Neural progenitor cell (in vitro differentiated cells): ENCODE results near the gene SLC26A6. TPM values are rescaled to one million over a fixed set of nuclear protein-coding genes. Genes with fewer than 3 reads are reported as not detected.

ENCODE experiments used
- DNase-seq: peaks from one replicate; pipeline ENCODE4 v3.0.0-alpha.2; 2016; ENCODE audit warnings: low spot score
- H2AFZ ChIP-seq: fragments of 200-600 bp; sonication (generic); replicated peaks from 2 replicates; pipeline ENCODE4 v1.6.1; 2016; ENCODE audit warnings: antibody characterized with exemption
- H3F3A ChIP-seq: fragments of 200-600 bp; sonication (generic); 2 replicates; pipeline ENCODE4 v1.6.1; 2016; ENCODE audit warnings: antibody characterized with exemption, low read depth
- H3K27ac ChIP-seq: fragments of 200-600 bp; sonication (generic); 2 replicates; pipeline ENCODE4 v1.5.1; 2016; ENCODE audit warnings: mild to moderate bottlenecking
- H3K27me3 ChIP-seq: fragments of 200-600 bp; sonication (generic); 2 replicates; pipeline ENCODE4 v1.6.1; 2016; ENCODE audit warnings: mild to moderate bottlenecking, moderate library complexity
- H3K36me3 ChIP-seq: fragments of 200-600 bp; sonication (generic); 2 replicates; pipeline ENCODE4 v1.5.1; 2016
- H3K4me1 ChIP-seq: fragments of 200-600 bp; sonication (generic); 2 replicates; pipeline ENCODE4 v1.6.1; 2016; ENCODE audit warnings: mixed run types
- H3K4me2 ChIP-seq: fragments of 200-600 bp; sonication (generic); 2 replicates; pipeline ENCODE4 v1.6.1; 2016
- H3K4me3 ChIP-seq: fragments of 200-600 bp; sonication (generic); 2 replicates; pipeline ENCODE4 v1.5.1; 2016
- H3K79me2 ChIP-seq: fragments of 200-600 bp; sonication (generic); 2 replicates; pipeline ENCODE4 v1.6.1; 2016; ENCODE audit warnings: low read depth
- H3K9ac ChIP-seq: fragments of 200-600 bp; sonication (generic); 2 replicates; pipeline ENCODE4 v1.6.1; 2016
- H3K9me3 ChIP-seq: fragments of 200-600 bp; sonication (generic); 2 replicates; pipeline ENCODE4 v1.5.1; 2016; ENCODE audit warnings: low read depth
- H4K20me1 ChIP-seq: fragments of 200-600 bp; sonication (generic); 2 replicates; pipeline ENCODE4 v1.6.1; 2016; ENCODE audit warnings: low read depth
- H3K27ac Mint-ChIP-seq: 3 replicates; pipeline ENCODE4 v1.8.0; 2021; ENCODE audit warnings: mixed read lengths
- H3K27me3 Mint-ChIP-seq: 2 replicates; pipeline ENCODE4 v1.8.0; 2022; ENCODE audit warnings: low read depth, mild to moderate bottlenecking, inconsistent platforms, moderate library complexity, mixed read lengths; ENCODE audit not compliant: insufficient read depth
- H3K36me3 Mint-ChIP-seq: 3 replicates; pipeline ENCODE4 v1.8.0; 2021; ENCODE audit warnings: mixed read lengths
- H3K4me1 Mint-ChIP-seq: 3 replicates; pipeline ENCODE4 v1.8.0; 2021; ENCODE audit warnings: mixed read lengths
- H3K4me3 Mint-ChIP-seq: 3 replicates; pipeline ENCODE4 v1.8.0; 2021; ENCODE audit warnings: mild to moderate bottlenecking, moderate library complexity, mixed read lengths
- H3K9me3 Mint-ChIP-seq: 3 replicates; pipeline ENCODE4 v1.8.0; 2020; ENCODE audit warnings: mixed read lengths
- EZH2 ChIP-seq: fragments of 200-600 bp; sonication (generic); IDR thresholded peaks from 2 replicates; pipeline ENCODE4 v1.6.1; 2017; ENCODE audit warnings: antibody characterized with exemption, mild to moderate bottlenecking, moderate library complexity
- EZH2phosphoT487 ChIP-seq: fragments of 200-600 bp; sonication (generic); IDR thresholded peaks from 2 replicates; pipeline ENCODE4 v1.6.1; 2017; ENCODE audit warnings: antibody characterized with exemption
- total RNA-seq: library from RNA; depleted of rRNA; stranded (reverse); fragments of >200 nt; gene quantifications from 2 replicates; pipeline ENCODE4 v1.2.3, GENCODE V29; 2015; ENCODE audit warnings: low replicate concordance
- TF ChIP-seq, protein P1 (sequence below): fragments of 200-600 bp; sonication (generic); IDR thresholded peaks from 2 replicates; pipeline ENCODE4 v1.5.1; 2017; ENCODE audit warnings: antibody characterized with exemption, mild to moderate bottlenecking

SLC26A6 gene
- total RNA-seq, 1 donor from 2014 or later: 42.5 TPM

- no peaks in the 10 kb centered on the region for H3K27me3 ChIP-seq
- H3K9me3 ChIP-seq: no peaks in the 10 kb centered on the region
- H3K4me3 Mint-ChIP-seq: no peak overlapping the region
- no peak overlapping the region for H3K4me2 ChIP-seq
- H3F3A ChIP-seq: no peaks in the 10 kb centered on the region
- H3K9me3 Mint-ChIP-seq: no peaks in the 10 kb centered on the region
- H3K27ac Mint-ChIP-seq: no peak overlapping the region
- no peak overlapping the region for H3K27ac ChIP-seq
- H3K36me3 ChIP-seq: no peaks in the 10 kb centered on the region
- no peak overlapping the region for H3K4me3 ChIP-seq
- no peak for DNase-seq
- no peaks in the 10 kb centered on the region for H4K20me1 ChIP-seq
- H3K4me1 ChIP-seq: no peaks in the 10 kb centered on the region
- peaks cover under 1% of the 10 kb centered on the region for H3K4me1 Mint-ChIP-seq
- H3K9ac ChIP-seq: no peak overlapping the region
- TF ChIP-seq EZH2 (no peak), EZH2phosphoT487 (no peak)
- TF ChIP-seq, protein P1, sequence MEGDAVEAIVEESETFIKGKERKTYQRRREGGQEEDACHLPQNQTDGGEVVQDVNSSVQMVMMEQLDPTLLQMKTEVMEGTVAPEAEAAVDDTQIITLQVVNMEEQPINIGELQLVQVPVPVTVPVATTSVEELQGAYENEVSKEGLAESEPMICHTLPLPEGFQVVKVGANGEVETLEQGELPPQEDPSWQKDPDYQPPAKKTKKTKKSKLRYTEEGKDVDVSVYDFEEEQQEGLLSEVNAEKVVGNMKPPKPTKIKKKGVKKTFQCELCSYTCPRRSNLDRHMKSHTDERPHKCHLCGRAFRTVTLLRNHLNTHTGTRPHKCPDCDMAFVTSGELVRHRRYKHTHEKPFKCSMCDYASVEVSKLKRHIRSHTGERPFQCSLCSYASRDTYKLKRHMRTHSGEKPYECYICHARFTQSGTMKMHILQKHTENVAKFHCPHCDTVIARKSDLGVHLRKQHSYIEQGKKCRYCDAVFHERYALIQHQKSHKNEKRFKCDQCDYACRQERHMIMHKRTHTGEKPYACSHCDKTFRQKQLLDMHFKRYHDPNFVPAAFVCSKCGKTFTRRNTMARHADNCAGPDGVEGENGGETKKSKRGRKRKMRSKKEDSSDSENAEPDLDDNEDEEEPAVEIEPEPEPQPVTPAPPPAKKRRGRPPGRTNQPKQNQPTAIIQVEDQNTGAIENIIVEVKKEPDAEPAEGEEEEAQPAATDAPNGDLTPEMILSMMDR: no peak
- H2AFZ ChIP-seq: no peak overlapping the region
- H3K79me2 ChIP-seq: no peaks in the 10 kb centered on the region
- H3K36me3 Mint-ChIP-seq: no peaks in the 10 kb centered on the region
- H3K27me3 Mint-ChIP-seq: peaks cover 5% of the 10 kb centered on the region
These were observed 47.6 kb downstream of the SLC26A6 start for GRCh38 chr3:48587686-48588085.

- DNase-seq: no peak
- no peak overlapping the region for H3K27ac Mint-ChIP-seq
- H3K4me2 ChIP-seq: no peak overlapping the region
- H3F3A ChIP-seq: no peaks in the 10 kb centered on the region
- H3K4me1 ChIP-seq: no peaks in the 10 kb centered on the region
- H4K20me1 ChIP-seq: no peaks in the 10 kb centered on the region
- H3K36me3 Mint-ChIP-seq: peaks cover 3% of the 10 kb centered on the region
- TF ChIP-seq, protein P1: no peak
- TF ChIP-seq EZH2phosphoT487 (no peak), EZH2 (no peak)
- no peak overlapping the region for H3K27ac ChIP-seq
- H3K4me3 ChIP-seq: no peak overlapping the region
- H3K36me3 ChIP-seq: no peaks in the 10 kb centered on the region
- H3K27me3 Mint-ChIP-seq: peaks cover 2% of the 10 kb centered on the region
- no peaks in the 10 kb centered on the region for H3K27me3 ChIP-seq
- no peaks in the 10 kb centered on the region for H3K9me3 ChIP-seq
- H3K9me3 Mint-ChIP-seq: no peaks in the 10 kb centered on the region
- H3K4me1 Mint-ChIP-seq: peaks cover 9% of the 10 kb centered on the region
- H3K9ac ChIP-seq: no peak overlapping the region
- H3K4me3 Mint-ChIP-seq: no peak overlapping the region
- H2AFZ ChIP-seq: no peak overlapping the region
- H3K79me2 ChIP-seq: no peaks in the 10 kb centered on the region
These were observed 49.9 kb downstream of the SLC26A6 start for GRCh38 chr3:48585411-48585810.

- Histone ChIP-seq H4K20me1 (no peaks in the 10 kb centered on the region), H2AFZ (no peak overlapping the region), H3K27me3 (no peaks in the 10 kb centered on the region), H3K4me3 (no peak overlapping the region), H3K4me1 (no peaks in the 10 kb centered on the region), H3K79me2 (no peaks in the 10 kb centered on the region), H3K9me3 (no peaks in the 10 kb centered on the region), H3K9ac (no peak overlapping the region), H3F3A (no peaks in the 10 kb centered on the region), H3K4me2 (no peak overlapping the region), H3K27ac (no peak overlapping the region), H3K36me3 (no peaks in the 10 kb centered on the region)
- H3K27me3 Mint-ChIP-seq: no peaks in the 10 kb centered on the region
- no peak overlapping the region for H3K4me3 Mint-ChIP-seq
- H3K4me1 Mint-ChIP-seq: peaks cover 9% of the 10 kb centered on the region
- TF ChIP-seq EZH2phosphoT487 (no peak), EZH2 (no peak)
- TF ChIP-seq, protein P1: no peak
- peaks cover 6% of the 10 kb centered on the region for H3K36me3 Mint-ChIP-seq
- no peak for DNase-seq
- no peaks in the 10 kb centered on the region for H3K9me3 Mint-ChIP-seq
- no peak overlapping the region for H3K27ac Mint-ChIP-seq
These were observed 50.4 kb downstream of the SLC26A6 start for GRCh38 chr3:48584836-48585235.
